Measurements from ENCODE around the gene DZANK1.
"Not testable (repeated sequence)": the region's sequence is repeated elsewhere in the genome, so short reads cannot be mapped to it uniquely, and the experiment has no call there.

Gene DZANK1

GRCh38 chr20:18431206-18431605, 35.6 kb downstream of the DZANK1 start:
- no peak for DNase-seq

GRCh38 chr20:18430172-18430826, 36.5 kb downstream of the DZANK1 start:
- no peak for DNase-seq

DNA sequence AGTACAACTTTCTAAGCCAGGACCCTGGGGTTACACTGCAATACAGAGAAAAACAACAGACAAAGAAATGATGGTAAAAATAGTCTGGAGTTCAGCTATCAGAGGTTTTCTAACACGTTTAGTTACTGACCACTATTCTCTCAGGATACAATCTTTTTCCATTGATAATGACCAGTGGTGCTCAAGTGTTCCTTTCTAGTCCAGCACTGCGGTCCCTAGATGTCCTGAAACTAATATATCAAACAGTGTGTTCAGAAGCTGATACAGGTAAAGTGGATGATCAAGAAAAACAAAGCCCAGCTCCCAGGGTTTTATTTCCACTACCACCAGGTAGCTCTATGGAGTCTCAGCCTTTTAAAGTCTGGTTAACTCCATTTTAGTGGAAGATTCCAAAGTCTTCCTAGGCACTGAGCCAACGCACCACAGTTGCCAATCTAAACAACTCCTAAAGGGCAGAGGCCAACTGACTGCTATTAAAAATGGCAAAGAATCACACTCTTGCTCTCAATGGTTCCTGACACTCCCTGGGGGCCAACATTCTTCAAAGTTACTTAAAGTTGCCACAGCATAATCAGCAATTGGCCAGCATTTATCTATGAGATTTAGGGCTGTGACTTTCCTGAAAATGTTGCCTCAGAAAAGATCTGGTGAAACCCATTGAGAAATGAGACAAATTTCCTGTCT, 38.2 kb downstream of the DZANK1 start:
- no peak for DNase-seq

DNA sequence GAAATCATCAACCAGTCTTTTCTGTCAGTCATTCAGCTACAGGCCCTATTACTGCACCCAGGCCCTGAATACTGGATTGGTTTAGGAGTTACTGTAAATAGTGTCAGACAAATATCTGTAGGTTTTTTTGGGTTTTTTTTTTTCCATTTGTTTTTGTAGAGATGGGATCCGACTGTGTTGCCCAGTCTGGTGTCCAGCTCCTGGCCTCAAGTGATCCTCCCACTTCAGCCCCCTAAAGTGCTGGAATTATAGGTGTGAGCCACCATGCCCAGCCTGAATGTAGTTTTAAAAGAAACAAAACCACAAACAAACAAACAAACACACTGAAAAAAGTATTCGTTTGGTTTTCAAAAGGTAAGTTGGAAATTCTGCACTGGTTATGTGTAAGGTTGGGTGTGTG, 39.6 kb downstream of the DZANK1 start:
- DNase-seq: no peak

DNA sequence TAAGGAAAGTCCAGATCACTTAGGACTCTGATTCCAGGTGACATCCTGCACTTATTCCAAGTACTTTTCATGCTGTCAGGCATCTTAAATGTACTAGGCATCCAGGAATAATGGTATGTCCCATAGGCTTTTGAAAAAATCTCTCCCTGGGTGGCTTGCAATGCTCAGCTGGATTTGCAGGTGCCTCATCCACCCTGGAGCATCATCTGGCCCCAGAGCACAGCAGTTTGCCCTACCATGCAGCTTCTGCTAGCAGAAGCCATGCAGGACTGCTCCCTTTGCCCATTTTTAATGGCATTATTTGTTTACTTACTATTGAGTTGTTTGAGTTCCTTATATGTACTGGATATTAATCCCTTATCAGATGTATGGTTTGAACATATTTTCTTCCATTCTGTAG, 45.2 kb downstream of the DZANK1 start:
- DNase-seq: no peak

DNA sequence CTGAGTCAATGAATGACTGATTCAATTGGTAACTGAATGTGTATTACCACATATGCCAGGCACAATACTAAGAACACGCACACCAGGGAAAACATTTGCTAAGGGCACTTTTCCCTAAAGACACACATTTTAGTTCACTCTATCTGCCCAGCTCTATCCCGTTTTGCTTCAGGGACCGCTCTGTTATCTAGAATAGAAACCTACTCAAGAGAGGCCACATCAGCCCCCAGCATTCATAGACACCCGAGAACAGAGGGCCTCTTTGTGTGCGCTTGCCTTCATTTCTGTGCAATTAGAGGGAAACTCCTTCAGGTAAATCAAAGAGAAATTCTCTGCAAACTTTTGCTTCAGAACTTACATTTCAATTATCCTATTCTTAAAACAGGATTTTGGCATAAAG, 50.3 kb downstream of the DZANK1 start:
- no peak for DNase-seq

DNA sequence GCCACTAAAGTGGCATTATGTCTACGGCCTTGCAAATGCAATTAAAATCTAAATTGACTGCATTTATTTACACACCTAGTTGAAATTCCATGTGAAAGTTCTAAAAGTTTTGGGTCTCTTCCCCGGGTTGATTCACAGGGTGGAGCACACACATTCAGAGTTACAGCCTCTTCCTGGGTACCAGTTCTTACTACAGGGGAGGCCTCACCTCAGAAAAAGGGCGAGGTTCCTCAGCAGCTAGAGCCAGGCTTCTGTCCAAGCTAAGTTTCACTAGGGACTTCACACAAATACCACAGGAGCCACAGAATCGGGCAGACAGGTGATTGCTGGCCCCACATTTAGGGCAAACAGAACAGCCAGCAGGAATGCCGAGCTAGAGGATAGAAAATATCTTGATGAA, 52.7 kb downstream of the DZANK1 start:
- DNase-seq: no peak

DNA sequence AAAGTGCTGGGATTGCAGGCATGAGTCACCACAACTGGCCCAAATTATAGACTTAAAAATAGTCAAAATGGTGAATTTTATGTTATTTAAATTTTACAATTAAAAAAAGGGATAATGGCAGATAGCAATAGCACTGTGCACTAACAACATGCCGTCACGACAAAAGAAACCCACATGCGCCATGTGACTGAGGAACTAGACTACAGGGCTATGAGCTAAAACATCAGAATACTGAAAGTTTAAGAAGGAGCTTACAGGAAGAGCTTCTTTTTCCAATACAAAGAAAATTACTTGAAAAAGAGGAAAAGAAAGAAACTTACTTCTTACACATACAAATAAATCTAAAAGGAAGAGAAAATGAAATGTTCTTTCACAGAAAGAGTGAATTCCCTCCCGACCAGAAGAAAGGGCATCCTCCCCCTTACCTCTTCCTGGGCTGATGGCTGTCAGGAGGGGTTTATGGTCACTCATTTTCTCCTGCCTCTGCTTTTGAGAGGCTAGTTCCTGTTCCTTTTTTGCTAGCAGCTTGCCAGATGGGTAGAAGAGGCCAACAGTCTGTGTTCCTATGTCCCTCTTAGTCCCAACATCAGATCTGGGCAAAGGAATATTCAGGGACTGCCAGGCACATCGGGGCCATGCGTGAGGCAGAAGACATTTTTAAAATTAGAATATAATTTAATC, 54.5 kb downstream of the DZANK1 start:
- no peak for DNase-seq

DNA sequence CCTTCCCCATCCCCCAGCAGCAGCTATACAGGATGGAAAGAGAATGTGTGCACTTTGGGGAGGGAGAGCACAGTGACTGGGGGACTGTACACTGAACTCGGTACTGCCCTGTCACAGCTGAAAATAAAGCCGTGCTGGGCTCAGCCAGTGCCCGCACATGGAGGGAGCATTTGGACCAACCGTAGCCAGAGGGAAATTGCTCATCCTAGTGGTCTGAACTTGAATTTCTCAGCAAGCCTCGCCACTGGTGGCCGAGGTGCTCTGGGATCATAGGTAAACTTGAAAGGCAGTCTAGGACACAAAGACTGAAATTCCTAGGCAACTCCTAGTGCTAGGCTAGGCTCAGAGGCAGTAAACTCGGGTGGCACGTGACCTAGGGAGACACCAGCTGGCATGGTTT, 61.0 kb downstream of the DZANK1 start:
- DNase-seq: no peak

DNA sequence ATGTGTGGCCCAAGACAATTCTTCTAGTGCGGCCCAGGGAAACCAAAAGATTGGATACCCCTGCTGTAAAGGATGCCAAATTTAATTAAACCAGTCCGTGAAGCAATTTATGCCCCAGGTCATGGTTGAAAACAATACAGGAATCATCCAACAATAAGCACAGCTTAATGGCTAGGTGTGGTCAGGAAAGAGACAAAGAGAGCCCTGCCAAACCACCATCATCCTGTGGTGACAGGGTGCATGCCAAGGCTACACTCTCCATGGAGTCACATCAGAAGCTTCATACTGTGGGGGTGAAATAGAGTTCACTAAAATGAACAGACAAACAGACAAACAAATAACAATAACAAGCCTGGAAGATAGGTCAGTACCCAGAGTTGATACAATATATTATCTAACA, 62.7 kb downstream of the DZANK1 start:
- DNase-seq: no peak

GRCh38 chr20:18403269-18403668, 63.6 kb downstream of the DZANK1 start:
- DNase-seq: no peak

GRCh38 chr20:18401305-18401704, 65.5 kb downstream of the DZANK1 start:
- no peak for DNase-seq

DNA sequence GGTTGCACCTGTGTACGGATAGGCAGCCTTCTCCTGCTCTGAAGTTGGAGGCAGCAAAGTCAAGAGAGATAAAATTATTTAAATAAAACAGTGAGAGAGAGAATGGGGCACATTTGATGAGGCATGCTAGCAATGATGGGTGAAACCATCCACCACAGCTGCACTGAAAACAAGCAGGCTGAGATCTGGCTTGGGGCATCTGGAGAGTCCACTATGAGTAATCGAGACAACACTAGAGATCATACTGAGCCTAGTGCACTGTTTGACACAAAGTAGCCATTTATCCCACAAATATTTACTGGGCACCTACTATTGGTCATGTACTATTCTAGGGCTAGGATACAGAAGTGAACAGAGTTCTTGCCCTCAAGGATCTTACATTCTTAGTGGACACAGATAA, 66.4 kb downstream of the DZANK1 start:
- no peak for DNase-seq

DNA sequence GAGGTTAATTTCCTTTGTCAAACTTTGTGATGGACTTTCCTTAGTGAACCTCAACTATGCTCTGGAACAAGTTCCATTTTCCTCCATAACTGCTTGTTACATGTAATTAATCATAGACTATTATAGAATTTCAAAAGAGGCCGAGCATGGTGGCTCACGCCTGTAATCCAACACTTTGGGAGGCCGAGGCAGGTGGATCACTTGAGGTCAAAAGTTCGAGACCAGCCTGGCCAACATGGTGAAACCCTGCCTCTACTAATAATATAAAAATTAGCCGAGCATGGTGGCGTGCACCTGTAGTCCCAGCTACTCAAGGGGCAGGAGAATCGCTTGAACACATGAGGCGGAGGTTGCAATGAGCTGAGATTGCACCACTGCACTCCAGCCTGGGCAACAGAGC, 68.1 kb downstream of the DZANK1 start:
- DNase-seq: not testable (repeated sequence)

DNA sequence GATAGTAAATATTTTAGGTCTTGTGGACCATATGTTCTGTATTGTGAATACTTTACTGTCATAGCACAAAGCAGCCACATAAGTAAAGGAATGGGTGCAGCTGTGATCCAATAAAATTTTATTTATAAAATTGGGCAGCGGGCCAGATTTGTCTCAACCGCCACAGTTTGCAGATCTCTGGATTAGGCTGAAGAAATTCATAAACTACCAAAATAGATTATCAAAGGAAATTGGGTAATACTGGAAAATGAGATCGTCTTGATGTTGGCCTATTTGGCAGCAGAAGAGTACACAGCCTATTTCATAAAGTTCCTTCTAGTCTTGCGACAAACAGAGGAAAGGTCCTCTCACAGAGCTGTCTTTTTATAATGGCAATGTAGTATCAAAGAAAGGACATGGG, 69.8 kb downstream of the DZANK1 start:
- DNase-seq: no peak

DNA sequence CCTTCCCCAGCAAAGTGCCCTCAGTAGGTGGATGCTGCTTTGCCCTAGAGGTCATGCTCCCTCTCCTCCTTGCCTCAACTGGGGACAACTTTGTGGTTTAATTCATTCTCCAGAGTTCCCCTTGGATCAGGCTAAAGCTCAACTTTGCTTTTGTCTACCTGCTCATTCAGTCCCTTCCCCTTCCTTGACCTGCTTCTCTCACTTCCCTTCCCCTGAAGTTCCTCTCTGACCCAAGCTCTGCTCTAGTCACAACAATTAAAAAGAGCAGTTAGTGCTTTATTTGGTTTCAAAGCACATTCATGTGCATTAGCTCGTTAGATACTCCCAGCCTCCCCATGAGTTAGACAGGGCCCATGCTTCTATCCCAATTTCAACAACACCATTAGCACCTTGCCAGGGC, 71.3 kb downstream of the DZANK1 start:
- no peak for DNase-seq

- no peak for DNase-seq
Observed at GRCh38 chr20:18394363-18394762, 72.5 kb downstream of the DZANK1 start.

DNA sequence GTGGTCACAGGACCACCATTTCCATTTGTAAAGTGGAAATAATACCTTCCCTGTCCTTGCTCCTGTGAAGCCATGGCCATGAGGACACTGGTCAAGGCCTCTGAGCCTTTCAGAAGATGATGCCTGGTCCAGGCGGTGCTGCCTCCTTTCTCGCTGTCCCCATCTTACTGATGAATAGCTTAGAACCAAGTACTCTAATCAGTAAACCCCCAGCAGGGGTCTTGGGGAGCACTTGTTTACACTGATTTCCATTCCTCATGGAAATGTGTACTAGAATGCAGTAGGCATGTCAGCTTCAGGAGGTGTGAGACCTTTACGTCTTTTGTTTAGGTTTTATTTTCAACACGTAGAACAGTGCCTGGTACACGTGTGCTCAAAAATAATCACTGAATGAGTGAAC, 75.1 kb downstream of the DZANK1 start:
- DNase-seq: no peak

DNA sequence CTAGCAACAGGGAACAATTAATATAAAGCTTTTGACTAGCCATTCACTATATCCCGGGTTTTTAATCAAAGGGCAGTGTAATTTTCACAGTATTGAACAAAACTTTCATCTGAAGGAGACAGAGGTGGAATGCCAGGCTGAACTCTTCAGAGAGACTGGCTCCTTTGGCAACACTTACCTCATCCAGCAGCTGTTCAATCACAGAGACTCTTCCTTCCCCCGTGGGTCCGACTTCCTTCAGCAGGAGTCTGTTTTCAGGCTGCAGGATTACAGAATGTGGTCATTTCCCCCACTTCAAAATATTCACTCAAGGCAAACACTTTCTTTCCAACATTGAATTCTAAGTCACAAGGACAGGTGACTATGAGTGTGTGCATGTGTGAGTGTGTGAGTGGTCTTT, 76.6 kb downstream of the DZANK1 start:
- DNase-seq: no peak

DNA sequence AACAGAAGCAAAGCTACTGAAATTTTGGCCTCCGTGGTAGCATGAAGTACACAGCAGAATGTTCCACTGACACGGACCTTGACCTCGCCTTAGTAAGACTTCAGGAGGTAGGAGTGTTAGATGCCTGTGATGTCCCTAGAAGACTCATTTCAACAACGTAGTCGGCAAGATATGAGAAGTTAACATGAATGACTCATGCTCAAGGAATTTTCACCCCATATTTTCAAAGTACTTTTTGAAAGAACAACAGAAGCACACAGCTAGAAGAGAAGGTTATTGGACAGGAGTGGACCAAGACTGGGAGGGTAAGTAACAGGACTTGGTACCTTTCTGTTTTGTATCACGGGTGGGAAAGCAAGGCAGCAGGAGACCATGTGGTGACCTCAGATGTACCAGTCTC, 78.0 kb downstream of the DZANK1 start:
- no peak for DNase-seq

GRCh38 chr20:18380908-18381529, 85.8 kb downstream of the DZANK1 start:
- no peak for DNase-seq

DNA sequence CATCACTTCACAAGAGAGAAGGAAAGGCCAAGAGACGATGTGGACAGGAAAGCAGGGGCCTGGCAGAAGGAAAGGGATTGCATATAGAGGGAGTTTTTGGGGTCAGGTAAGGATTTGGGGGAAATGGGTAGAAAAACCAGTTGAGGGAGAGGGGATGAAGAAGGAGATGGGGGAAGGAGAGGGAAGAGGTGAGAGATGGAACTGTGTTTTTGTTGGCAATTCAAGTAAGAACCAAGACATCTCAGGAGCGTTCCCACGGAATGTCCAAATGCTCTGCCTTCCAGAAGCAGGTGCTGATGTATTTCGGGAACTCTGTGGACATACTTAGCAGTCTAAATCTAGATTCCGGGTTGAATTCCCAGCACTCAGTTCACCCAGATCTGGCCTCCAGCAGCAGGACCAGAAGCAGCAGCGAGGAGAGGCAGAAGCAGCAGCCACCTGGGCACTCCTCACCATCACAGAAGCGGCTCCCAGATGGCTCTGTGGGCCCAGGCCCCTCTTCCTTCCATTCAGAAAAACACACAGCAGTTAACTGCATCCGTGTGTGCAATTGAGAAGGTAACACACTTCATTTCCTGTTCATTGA, 88.8 kb downstream of the DZANK1 start:
- no peak for DNase-seq

- not testable (repeated sequence) for DNase-seq
Observed at GRCh38 chr20:18375551-18375950, 91.3 kb downstream of the DZANK1 start.

- DNase-seq: no peak
Observed at GRCh38 chr20:18372296-18372695, 94.5 kb downstream of the DZANK1 start.
